NCI-H748 treated with DMSO at 0.1 percent for 48 hours (cell line): ENCODE data around the gene C1orf226.

ENCODE experiments used
- DNase-seq: peaks from one replicate; lab custom pipeline; 2025; lab: John Stamatoyannopoulos, UW

The C1orf226 gene

DNA sequence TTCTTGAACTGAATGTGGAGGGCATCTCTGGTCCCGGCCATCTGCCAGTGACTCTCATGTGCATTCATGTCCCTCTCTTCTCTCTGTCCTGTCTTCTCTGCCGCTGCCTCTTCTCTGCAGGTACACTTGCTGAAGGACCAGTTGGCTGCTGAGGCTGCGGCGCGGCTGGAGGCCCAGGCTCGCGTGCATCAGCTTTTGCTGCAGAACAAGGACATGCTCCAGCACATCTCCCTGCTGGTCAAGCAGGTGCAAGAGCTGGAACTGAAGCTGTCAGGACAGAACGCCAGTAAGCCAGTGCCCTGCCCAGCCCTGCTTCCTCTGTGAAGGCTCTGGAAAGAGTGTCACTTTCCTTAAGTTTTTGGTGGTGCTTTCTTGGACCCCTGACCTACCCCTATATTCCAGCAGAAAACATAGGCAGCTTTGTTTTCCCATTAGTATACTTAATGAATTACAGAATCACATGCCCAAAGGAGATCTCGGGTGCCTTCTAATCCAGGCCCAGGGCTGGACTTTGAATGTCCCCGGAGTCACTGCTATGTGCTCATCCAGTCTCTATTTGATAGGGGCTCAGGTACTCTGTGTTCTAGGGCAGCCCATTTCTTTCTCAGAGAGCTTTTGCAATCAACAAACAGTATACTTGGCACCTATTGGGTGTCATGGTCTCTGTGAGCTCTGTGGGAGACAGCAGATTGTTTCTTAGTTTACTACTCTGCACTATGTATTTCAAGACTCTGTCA lies 16.1 kb upstream of the C1orf226 start:
- DNase-seq: no peak

DNA sequence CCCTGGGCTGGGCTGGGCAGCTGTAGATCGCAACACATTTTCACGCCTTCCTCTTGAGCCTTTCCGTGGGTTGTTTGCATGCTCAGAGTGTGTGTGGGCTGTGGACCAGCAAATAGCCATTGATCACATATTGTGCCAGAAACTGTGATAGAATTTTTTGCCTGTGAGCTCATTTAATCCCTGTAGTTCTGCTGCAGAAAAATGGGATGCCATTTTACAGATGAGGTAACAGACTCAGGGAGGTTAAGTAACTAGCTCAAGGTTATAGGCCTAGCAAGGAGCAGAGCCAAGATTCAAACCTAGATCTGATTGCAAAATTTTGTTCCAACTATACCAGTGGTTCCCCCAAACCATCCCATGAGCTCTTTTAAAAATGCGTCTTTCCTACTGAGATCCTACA lies 15.4 kb upstream of the C1orf226 start:
- no peak for DNase-seq

DNA sequence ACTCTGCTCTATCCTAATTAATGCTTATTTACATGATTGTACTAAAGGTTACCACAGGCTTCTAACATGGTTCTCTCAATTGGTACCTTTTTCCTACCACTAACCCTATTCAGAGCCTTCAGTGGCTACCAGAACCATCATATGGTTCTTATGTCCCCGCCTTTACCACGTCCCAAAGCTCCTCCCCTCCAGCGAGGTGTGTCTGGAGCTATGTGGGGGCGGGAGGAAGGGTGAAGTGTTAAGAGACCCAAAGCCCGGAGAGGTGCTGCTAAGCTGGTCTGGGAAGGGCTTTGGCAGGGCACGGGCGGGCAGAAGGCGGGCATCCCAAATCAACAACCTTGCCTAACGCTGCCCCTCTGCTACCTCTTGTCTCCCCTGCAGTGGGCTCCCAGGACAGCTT lies 14.9 kb upstream of the C1orf226 start:
- no peak for DNase-seq

DNA sequence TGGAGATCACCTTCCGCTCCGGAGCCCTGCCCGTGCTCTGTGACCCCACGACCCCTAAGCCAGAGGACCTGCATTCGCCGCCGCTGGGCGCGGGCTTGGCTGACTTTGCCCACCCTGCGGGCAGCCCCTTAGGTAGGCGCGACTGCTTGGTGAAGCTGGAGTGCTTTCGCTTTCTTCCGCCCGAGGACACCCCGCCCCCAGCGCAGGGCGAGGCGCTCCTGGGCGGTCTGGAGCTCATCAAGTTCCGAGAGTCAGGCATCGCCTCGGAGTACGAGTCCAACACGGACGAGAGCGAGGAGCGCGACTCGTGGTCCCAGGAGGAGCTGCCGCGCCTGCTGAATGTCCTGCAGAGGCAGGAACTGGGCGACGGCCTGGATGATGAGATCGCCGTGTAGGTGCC lies 14.5 kb upstream of the C1orf226 start:
- no peak for DNase-seq

DNA sequence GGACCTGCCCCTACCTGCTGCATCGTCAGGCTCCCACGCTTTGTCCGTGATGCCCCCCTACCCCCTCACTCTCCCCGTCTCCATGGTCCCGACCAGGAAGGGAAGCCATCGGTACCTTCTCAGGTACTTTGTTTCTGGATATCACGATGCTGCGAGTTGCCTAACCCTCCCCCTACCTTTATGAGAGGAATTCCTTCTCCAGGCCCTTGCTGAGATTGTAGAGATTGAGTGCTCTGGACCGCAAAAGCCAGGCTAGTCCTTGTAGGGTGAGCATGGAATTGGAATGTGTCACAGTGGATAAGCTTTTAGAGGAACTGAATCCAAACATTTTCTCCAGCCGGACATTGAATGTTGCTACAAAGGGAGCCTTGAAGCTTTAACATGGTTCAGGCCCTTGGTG lies 13.8 kb upstream of the C1orf226 start:
- no peak for DNase-seq

DNA sequence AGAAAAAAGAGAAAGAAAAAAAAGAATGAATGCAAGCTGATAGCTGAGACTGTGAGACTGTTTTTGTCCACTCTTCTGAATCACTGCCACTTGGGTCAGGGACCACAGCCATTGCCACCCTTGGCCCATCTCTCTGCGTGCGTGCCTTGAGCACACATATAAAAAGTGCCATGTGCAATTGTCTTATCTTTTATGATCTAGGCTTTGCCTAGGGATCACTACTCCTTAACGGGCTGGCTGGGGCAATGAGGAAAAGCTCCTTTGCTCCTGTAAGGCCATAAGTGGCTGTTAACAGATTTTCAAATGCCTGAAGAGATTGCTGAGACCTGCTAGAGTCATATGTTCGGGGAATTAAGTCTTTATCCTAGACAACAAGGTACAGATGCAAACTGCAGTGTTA lies 13.1 kb upstream of the C1orf226 start:
- no peak for DNase-seq

DNA sequence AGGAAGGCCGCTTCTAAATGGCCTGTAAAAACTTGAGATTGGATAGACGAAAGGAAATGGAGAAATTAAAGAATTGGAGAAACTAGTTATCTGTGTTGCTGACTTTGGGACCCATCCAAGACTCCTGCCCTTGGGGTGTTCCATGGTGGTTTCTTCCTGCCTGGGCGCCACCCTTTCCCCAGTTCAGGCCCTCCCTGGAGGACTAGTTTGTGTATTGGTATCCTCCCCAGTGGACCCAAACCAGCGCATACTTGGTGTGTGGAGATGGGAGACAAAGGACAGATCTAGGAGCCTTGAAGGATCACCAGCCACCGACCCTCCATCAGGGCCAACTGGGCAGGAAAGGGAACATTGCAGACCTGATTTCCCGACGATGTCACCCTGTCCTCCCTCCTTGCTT lies 12.0 kb upstream of the C1orf226 start:
- DNase-seq: no peak

DNA sequence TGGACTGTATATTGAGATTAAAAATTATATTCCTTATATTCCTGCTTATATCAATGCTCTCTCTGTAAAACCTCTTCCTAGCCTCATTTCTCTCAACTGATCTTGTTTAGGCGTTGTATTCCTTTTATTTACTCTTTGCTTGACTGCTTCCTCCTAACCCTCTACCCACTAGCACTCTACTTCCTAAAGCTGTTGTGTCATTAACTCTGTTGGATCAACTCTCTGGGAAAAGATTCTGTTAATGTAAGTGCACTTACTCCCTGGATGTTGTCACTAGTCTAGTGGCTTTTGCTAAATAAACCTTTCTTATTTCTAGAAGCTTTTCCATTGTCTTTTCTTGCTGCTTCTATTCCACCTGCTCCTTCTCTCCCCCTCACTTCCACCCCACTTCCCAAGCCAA lies 11.4 kb upstream of the C1orf226 start:
- DNase-seq: no peak

DNA sequence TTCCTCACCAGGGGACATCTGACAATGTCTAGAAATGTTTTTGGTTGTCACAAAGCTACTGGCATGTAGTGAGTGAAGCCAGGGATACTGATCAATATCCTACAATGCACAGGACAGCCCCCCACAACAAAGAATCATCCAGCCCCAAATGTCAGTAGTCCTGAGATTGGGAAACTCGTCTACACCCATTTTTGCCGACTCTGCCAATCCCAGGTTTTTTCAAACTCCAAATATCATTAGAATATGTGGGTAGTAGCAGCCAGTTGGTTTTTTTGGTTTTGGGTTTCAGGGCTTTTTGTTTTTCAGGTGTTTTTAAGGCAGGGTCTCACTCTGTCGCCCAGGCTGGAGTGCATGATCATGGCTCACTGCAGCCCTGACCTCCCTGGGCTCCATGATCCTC lies 10.8 kb upstream of the C1orf226 start:
- DNase-seq: no peak

DNA sequence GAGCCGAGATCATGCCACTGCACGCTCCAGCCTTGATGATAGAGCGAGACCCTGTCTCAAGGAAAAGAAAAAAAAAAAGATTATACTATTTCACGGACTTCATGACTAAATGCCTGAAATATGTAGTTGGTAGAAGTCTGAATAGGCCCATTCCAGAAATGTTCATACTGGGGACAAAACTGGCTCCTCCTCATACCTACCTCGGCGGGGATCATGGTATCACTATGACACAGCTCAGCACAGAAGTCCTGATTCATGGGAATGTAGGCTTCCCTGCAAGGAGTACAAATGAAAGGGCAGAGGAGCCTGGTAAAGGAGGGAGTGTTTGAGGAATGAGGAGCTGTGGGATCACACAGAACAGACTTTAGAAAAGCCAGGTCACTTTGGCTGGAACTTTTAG lies 9.9 kb upstream of the C1orf226 start:
- DNase-seq: no peak

DNA sequence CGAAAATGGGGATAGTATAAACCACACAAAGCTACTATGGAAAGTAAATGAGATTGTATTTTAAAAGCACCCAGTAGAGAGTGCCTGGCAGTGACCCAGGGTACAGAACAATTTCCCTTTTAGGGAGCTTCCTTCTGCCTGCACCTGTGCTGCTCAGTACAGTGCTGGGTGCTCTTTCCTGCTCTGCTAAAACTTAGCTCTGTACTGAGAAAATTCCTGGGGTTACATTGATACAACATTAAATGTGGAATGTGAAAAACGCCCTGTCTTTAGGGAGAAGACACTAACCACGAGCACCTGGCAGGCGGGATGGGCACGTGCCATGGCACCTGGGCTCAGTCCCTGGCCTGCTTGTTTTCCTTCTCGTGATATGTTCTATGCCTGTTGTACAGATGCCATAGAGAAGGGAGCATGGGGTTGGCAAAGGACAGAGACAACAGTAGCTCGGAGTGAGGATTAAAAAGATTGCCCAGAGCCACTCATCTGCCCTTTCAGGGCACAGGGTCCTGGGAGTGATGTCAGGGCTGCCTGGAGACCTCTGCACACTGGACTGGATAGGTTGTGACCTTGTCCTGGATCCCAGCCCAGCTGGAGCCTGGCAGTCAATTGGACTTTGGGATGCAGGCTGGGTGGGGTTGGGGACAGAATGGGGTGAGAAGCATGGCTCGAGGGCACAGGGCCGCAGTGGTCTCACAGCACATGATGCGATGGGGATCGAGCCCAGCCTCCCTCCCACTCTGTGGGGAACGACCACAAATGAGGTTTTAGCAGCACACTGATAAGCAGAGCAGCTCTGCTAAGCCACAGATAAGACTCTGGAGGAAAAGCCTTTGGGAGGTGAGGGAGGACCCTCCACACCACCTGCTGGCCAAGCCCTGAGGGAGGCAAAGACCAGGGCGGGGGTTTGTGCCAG lies 9.1 kb upstream of the C1orf226 start:
- DNase-seq: no peak

DNA sequence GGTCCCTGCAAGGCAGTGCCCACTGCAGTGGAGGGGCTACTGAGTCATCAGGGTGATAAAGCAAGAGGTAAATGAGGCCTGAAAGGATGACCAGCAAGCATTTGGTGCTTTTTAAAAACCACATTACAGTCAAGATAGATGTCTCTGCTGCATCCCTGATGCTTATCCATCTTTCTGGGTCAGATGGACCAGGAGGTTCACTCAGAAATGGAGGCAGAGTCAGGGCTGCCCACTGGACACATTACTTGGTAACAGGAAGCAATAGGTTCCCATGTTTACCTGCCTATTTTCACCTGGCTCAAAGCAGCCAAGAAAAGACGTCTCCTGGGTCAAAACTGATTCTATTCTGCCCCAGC lies 8.5 kb upstream of the C1orf226 start:
- DNase-seq: no peak

DNA sequence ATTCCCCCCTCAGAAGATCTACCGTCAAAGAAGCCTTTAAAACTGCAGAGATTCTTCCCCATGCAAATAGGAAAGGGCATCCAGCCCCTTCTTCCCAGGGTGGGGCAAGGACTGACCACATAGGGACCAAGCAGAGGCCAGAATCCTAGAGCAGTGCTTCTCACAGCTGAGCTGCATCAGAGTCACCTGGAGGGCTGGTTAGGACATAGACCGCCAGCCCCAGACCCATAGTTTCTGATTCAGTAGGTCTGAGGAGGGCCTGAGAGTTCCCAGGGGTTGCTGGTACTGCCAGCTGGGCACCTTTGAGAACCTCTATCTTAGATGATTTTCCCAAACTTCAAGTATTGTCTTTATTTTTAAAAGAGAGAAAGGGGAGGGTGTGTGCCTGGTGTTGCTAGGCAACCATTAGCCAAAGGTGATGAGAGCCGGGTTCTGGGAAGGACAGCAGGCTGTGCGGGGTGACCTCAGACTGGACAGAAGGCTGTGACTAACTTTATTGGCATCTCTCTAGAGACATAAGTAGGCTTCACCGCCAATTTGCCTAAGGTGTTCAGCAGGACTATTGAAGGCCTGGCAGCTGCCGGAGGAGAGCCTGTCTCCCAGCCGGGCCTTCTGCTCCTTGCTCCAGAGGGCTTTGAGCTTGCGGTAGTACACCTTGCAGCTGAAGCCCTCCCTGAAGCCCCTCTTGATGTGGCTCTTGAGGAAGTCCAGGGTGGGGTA lies 7.8 kb upstream of the C1orf226 start:
- no peak for DNase-seq

DNA sequence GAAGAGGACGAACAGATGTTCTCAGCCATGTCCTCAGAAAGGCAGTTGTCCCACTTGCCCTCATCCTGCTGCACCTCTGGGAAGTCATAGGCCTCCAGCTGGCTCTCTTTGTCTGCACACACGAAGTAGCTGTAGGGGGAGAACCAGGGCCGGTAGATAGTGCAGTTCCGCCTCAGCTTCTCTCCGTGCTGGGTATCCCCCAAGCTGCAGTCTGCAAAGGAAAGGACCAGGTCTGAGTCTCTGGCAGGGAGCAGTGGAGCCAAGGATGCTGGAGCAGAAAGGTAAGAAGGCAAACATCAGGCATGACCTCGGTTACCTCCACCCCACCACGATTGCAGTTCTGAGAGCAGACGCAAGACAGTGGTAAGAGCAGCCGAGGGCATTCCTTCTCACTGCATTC lies 7.1 kb upstream of the C1orf226 start:
- no peak for DNase-seq

DNA sequence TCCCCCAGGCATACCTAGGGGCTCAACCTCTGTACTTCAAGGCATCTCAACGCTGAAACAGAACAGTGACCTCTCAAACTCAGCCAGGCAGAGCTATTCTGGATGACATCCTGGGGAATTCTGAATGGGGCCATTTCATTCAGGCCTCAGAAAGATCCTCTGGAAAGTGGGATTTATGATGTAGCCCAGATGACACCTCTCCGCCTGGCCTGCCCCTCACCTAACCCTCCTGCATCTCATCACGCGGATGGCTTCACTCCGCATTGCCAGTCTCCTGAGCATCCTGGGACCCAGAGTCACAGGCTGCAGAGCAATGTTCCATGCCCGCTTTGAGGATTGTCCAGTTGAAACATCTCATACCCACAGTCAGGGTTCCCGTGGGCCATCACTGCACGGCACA lies 6.1 kb upstream of the C1orf226 start:
- DNase-seq: no peak

DNA sequence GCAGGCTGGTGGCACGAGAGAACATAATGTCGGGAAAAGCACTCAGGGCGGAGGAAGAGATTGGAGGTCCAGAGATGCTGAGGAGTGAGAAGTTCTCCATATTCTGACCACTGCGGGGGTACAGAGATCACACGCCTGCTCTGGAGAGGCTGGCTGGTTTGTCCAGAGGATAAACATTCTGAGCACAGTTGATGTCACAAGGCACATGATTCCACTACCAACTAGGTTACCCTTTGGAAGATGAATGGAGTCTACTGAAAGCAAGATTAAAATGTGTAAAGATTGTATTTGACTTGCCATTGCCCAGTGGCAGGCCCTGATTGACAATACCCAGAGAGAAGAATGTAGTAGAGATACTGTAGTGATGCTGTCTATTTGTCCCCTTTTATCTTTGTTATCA lies 4.8 kb upstream of the C1orf226 start, which contains the start of gene SPATA46:
TSS of gene SPATA46 (minus strand) at position 164 of the 400 bp plus-strand sequence. CDS start at position 100, 64 bp downstream.
- no peak for DNase-seq

DNA sequence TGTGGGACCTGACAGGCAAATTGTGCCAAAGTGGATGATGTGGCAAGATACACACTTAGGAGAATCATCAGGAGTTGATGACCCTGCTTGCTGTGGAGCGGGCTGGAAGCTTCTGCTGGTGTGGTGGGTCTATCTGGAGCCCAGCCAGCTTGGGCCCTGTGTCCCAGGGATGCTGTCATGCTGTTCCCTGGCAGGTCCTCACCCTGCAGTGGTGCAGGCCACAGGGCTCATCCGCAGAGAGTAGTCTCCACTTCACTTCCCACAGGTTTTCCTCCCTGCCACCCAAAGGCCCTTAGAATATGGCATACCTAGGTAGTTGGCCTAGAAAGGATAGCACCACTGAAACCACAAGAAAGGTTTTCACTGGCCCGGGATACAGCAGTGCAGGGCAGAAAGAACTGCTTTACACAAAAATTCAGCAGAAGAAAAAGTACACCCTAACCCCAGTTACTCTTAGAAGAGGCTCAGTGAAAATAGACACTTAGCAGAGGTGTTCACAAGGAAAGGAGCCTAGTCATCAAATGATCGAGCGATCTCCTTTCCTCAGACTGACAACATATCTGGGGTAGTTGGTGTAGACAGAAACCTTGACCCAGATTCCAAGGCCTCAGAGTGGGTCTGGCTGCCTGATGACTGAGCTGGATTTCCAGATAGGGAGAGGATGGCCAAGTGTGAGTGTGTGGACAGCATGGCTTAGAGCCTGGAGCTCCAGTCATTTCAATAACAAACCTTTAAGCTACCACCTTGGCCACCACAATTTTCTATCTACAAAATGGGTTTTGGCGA lies 1.3 kb upstream of the C1orf226 start:
- no peak for DNase-seq

DNA sequence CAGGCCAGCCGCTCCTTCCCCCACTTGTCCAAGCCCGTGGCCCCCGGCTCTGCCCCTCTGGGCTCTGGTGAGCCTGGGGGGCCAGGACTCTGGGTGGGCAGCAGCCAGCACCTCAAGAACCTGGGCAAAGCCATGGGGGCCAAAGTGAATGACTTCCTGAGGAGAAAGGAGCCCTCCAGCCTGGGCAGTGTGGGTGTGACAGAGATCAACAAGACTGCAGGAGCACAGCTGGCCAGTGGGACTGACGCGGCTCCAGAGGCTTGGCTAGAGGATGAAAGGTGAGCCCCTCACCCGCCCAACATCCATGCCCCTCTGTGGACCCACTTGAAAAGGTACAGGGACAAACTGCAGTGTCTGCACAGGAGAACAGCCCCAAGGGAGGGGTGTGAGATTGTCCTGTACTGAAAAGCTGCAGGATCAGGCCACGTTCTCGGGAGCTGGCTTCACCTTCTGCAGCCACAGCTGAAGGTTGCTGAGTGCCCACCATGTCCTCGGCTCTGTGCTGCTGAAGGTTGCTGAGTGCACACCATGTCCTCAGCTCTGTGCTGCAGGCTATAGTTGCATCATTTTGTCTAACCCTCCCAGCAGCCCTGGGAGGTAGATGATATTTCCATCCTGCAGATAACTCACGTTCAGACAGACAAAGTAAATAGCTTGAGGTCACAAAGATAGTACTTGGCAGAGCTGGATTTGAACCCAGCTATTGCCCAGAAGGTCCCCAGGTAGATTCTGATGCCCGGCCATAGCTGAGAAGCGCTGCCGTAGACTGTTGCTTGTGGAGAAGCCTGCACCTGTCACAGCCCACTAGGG lies 618 bp downstream of the C1orf226 start:
- DNase-seq: no peak

DNA sequence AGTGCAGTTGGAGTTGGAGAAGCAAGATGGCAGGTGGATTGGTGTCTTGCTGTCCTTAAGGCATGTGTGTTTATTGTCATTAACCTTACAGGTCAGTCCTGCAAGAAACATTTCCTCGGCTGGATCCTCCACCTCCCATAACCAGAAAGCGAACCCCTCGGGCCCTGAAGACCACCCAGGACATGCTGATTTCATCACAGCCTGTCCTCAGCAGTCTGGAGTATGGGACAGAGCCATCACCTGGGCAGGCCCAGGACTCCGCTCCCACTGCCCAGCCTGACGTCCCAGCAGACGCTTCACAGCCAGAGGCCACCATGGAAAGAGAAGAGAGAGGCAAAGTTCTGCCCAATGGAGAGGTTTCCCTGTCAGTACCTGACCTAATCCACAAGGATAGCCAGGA lies 1.6 kb downstream of the C1orf226 start:
- no peak for DNase-seq

DNA sequence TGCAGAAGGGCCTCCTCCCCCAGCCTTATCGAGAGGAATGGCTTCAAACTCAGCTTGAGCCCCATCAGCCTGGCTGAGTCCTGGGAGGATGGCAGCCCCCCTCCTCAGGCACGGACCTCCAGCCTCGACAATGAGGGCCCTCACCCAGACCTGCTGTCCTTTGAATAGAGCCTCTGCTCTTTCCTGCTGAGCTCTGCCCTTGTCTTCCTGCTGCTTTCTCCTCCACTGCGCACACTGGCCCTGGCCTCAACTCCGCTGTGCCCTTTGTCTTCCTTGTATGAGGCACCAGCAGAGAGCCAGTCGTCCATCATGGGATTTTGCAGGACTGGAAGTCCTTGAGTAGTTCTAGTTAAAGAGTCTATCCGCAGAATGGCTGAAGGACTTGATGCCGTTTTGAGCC lies 2.0 kb downstream of the C1orf226 start:
- DNase-seq: no peak

DNA sequence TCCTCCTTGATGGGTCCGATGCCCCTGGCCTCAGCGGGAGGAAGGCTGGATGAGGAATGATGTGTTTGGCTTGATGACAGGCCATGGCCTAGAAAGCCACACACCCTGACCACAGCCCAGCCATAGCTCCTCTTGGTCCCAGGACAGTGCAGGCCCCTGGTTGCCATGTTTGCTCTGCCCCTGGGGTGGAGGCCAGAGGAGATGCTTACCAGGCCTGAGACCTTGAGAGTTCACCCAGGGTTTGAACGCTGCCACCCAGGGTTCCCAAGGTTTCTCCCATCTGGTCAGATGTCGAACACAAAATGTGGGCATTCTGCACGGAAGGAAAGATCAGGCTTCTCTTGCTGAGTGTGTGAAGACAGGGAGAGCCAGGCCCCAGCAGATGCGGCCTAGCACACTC lies 2.6 kb downstream of the C1orf226 start:
- DNase-seq: no peak
